ENCODE results near the gene RECQL. TPM values are rescaled to one million over a fixed set of nuclear protein-coding genes. Genes with fewer than 3 reads are reported as not detected.

Gene RECQL
- total RNA-seq, 2 experiments from 2014 or later = 81.0 to 87.9 TPM

GRCh38 chr12:21529456-21529855, 28.0 kb upstream of the RECQL start:
- peaks cover 6% of the 10 kb centered on the region for H3K4me1 Mint-ChIP-seq (ENCODE audit: low read depth)
- no peak for TF ChIP-seq CTCF (IDR thresholded peaks at IDR 0.05)
- H3K27ac Mint-ChIP-seq = no peak overlapping the region
- ATAC-seq = no peak
- CTCF ChIA-PET = interaction anchor here (0.9 kb wide), 1 partner anchor 10 kb away, joined by 4 read pairs; no protein-coding TSS in a partner anchor
- no peaks in the 10 kb centered on the region for H3K36me3 Mint-ChIP-seq (ENCODE audit: low read depth)
- H3K9me3 Mint-ChIP-seq = peaks cover under 1% of the 10 kb centered on the region
- POLR2A ChIA-PET = interaction anchor here (0.6 kb wide), 1 partner anchor 24 kb away, joined by 3 read pairs; no protein-coding TSS in a partner anchor
- no peak for DNase-seq
- intact Hi-C loops (cut with micrococcal nuclease) = no loop called here
- H3K27me3 Mint-ChIP-seq = peaks cover 27% of the 10 kb centered on the region
- H3K4me3 Mint-ChIP-seq = no peak overlapping the region

GRCh38 chr12:21528953-21529352, 27.5 kb upstream of the RECQL start:
- ChIA-PET CTCF (no interaction called here), POLR2A (interaction anchor here (0.6 kb wide), 1 partner anchor 23 kb away, joined by 3 read pairs; no protein-coding TSS in a partner anchor)
- no peak for TF ChIP-seq CTCF (IDR thresholded peaks at IDR 0.05)
- Mint-ChIP-seq H3K36me3 (ENCODE audit: low read depth) (no peaks in the 10 kb centered on the region), H3K9me3 (peaks cover 3% of the 10 kb centered on the region), H3K4me3 (no peak overlapping the region), H3K27me3 (peaks cover 30% of the 10 kb centered on the region), H3K4me1 (ENCODE audit: low read depth) (peaks cover 6% of the 10 kb centered on the region), H3K27ac (no peak overlapping the region)
- ATAC-seq (no peak), DNase-seq (no peak)
- intact Hi-C loops (cut with micrococcal nuclease) = no loop called here

- DNase-seq (peak; percentile 73), ATAC-seq (peak; percentile 98)
- H3K27ac Mint-ChIP-seq = no peak overlapping the region
- no peak for TF ChIP-seq CTCF (IDR thresholded peaks at IDR 0.05)
- intact Hi-C loops (cut with micrococcal nuclease) = no loop called here
- peaks cover 3% of the 10 kb centered on the region for H3K9me3 Mint-ChIP-seq
- H3K36me3 Mint-ChIP-seq (ENCODE audit: low read depth) = no peaks in the 10 kb centered on the region
- POLR2A ChIA-PET = interaction anchor here (0.9 to 3.2 kb wide), 5 partner anchors 8 to 28 kb away, joined by 3 to 10 read pairs (median 3); partner anchors contain the start of genes GOLT1B and RECQL
- H3K27me3 Mint-ChIP-seq = peaks cover 29% of the 10 kb centered on the region
- peak overlapping the region; percentile 70 for H3K4me3 Mint-ChIP-seq
- CTCF ChIA-PET = interaction anchor here (0.7 to 2.7 kb wide), 5 partner anchors 12 to 1913 kb away, joined by 3 to 8 read pairs (median 4); no protein-coding TSS in a partner anchor
- peaks cover 6% of the 10 kb centered on the region for H3K4me1 Mint-ChIP-seq (ENCODE audit: low read depth)
Measured at GRCh38 chr12:21527451-21528180, 26.2 kb upstream of the RECQL start.

GRCh38 chr12:21526721-21527345, 25.4 kb upstream of the RECQL start:
- no peak for DNase-seq
- H3K27ac Mint-ChIP-seq = no peak overlapping the region
- H3K9me3 Mint-ChIP-seq = peaks cover 3% of the 10 kb centered on the region
- peaks cover 6% of the 10 kb centered on the region for H3K4me1 Mint-ChIP-seq (ENCODE audit: low read depth)
- peak overlapping the region; percentile 56 for H3K4me3 Mint-ChIP-seq
- TF ChIP-seq CTCF (IDR thresholded peaks at IDR 0.05) = no peak
- POLR2A ChIA-PET = interaction anchor here (0.6 to 3.2 kb wide), 6 partner anchors 8 to 50 kb away, joined by 3 to 10 read pairs (median 3); partner anchors contain the start of genes GOLT1B and RECQL
- intact Hi-C loops (cut with micrococcal nuclease) = no loop called here
- no peak for ATAC-seq
- CTCF ChIA-PET = interaction anchor here (1.4 to 2.7 kb wide), 3 partner anchors 13 to 154 kb away, joined by 3 to 8 read pairs (median 6); no protein-coding TSS in a partner anchor
- H3K36me3 Mint-ChIP-seq (ENCODE audit: low read depth) = no peaks in the 10 kb centered on the region
- peaks cover 27% of the 10 kb centered on the region for H3K27me3 Mint-ChIP-seq
